ENCODE results near the gene SPRED3.
"Not testable (repeated sequence)": the region's sequence is repeated elsewhere in the genome, so short reads cannot be mapped to it uniquely, and the experiment has no call there.

The SPRED3 gene

DNA sequence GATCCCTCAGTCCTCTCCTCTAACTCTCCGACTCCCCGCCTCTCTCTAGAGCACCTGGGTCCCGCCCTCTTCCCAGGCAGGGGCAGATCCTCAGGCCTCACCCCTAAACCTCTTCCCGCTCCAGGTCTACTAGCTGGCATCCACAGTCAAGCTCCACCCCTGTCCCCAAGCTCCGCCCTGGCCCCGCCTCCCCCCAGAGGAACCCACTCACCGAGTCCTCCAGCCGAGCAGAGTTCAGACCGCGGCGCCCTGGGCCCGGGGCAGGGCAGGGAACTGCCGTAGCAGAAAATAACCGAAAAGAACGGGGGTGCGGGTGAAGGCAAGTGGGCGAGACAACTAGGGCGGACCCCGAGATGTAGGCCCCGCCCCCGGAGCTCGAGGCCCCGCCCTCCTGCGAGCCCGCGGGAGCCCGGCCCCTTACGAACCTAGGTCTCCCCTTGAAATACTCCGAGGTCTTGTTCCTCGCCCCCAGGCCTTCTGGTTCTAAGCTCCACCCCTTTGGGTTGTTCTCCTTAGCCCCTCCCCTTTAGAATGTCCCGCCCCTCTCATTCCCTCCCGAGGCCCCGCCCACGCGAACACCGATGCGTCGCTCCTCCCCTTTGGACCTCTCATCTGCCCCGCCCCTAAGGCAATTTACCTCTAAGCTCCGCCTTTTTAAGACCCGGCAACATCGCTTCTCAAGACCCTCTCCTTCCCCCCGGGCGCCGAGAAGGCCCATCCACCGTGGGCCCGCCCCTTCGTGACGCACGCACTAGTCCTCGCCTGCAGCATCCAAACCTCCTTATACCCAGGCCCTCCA is 748 bp upstream of the SPRED3 start, which contains the start of gene GGN:
TSS of gene GGN (minus strand) at position 485 of the 799 bp plus-strand sequence. CDS start 773 bp downstream, outside the sequence.
- peak; percentile 86 for DNase-seq
- in situ Hi-C loops (cut with MboI; ENCODE audit: low pct_unique_long_range_greater_than_20kb, low sequenced_read_pairs), result no loop called here

DNA sequence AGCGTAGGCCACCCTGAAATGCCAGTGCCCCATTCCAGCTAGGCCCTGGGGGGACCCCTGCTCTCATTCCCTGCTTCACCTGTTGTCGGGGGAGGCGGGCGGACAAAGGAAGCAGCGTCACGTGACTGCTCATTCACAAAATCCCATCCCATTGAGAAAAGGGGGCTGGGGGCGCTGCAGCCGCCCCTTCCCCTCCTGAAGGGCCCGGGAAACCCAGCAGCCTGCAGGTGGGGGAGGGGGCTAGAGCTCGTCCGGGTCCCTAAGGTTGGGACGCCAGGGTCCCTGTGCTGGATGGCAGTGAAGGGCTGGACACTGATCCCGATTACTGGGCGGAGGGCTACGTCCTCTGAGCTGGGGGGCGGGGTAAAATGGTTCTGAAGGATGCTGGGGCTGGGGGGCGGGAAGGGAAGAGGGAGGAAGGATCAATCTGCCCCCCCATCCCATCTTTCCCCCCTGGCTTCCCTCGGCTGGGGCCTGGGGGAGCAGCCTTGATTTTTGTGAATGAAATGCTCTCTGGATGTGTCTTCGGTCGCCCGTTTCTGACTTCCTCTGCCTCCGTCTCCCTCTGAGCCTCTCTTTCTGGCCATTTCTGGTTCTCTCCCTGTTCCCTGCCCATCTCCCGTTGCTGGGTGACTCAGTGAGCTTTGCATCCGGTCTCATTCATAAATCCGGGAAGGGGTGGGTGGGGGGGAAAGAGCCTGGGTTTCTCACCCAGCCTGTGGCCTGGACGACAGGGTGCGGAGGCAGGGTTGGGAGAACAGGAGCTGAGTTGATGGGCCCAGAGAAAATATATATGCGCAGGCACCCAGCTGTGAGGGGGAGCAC is 816 bp downstream of the SPRED3 start:
- DNase-seq, result no peak

DNA sequence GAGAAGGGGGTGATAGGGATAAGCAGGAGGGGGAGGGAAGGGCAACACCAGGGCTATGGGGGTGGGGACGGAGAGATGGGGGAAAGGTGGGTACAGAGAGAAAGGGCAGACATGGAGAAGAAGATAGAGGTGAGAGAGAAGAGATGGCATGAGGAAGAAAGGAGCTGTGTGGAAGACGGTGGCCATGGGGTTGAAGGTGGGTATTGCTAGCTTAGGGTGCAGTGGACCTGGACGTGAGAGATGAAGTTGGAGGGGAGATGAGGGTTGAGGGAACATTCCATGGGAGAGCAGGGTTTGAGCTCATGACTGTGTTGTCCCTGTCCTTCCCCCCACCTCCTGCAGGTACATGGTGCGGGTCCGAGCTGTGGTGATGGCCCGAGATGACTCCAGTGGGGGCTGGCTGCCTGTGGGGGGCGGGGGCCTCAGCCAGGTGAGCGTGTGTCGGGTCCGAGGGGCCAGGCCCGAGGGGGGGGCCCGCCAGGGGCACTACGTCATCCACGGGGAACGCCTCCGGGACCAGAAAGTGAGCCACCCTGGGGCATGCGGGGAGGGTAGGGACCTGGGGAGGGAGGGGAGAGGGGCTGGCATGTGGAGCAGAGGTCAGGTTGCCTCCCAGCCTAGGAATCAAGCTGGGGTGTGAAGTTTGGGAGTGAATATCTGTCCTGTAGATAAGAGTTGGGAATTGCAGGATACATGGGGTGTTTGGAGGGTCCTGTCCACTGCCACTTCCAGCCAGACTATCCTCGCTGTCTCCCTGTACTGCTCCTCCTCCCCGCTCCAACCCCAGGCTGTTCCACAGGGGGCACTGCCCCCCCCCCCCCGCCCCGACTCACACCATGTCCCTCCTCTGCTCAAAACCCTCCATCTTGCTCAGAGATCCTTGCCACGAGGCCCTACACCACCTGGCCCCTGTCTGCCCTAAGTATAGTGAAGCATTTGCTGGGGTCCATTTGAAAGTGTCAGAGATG is 1.7 kb downstream of the SPRED3 start:
- in situ Hi-C loops (cut with MboI; ENCODE audit: low pct_unique_long_range_greater_than_20kb, low sequenced_read_pairs), result no loop called here
- DNase-seq, result no peak

More for the DNA sequence above, 816 bp downstream of the SPRED3 start:
- in situ Hi-C loops (cut with MboI; ENCODE audit: low pct_unique_long_range_greater_than_20kb, low sequenced_read_pairs), result no loop called here

DNA sequence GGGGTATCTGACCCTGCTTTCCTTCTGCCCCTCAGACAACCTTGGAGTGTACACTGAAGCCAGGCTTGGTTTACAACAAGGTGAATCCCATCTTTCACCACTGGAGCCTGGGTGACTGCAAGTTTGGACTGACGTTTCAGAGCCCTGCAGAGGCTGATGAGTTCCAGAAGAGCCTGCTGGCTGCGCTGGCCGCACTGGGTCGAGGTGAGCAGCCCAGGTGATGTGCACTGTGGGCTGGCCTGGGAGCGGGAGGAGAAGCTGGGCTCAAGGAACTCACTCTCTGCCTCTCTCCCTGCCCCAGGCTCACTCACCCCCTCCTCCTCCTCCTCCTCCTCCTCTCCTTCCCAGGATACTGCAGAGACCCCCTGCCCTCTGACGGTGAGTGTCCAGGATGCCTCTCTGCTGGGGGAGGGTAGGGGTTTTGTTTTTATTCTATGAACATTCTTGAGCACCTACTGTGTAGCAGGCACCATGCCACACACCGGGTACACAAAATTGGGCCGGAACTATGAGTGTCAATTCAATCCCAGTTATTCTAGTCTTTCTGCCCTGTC is 3.5 kb downstream of the SPRED3 start:
- DNase-seq, result no peak
- in situ Hi-C loops (cut with MboI; ENCODE audit: low pct_unique_long_range_greater_than_20kb, low sequenced_read_pairs), result no loop called here

DNA sequence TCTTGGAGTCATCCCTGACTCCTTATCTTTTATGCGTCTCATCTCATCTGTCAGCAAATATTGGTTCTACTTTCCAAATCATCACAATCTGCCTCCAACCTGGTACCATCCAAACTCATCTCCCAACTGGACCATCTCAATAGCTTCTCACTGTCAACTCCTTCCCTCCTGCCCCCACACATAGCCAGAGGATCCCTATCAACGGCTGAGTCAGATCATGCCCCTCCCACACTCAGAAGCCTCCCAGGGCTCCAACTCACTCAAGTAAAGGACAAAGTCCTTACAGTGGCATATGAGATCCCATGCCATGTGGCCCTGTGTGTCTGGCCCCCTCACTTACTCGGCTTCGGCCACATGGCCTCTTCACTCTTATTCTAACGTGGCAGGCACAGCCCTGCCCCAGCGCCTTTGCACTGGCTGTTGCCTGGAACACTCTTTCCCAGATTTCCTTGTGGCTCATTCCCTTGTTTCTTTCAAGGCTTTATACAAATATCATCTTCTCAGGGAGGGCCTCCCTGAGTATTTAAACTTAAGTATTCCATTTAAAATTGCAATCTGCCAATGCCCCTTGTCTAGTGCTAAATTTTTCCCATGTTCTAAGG is 4.3 kb downstream of the SPRED3 start:
- in situ Hi-C loops (cut with MboI; ENCODE audit: low pct_unique_long_range_greater_than_20kb, low sequenced_read_pairs), result no loop called here
- DNase-seq, result no peak

DNA sequence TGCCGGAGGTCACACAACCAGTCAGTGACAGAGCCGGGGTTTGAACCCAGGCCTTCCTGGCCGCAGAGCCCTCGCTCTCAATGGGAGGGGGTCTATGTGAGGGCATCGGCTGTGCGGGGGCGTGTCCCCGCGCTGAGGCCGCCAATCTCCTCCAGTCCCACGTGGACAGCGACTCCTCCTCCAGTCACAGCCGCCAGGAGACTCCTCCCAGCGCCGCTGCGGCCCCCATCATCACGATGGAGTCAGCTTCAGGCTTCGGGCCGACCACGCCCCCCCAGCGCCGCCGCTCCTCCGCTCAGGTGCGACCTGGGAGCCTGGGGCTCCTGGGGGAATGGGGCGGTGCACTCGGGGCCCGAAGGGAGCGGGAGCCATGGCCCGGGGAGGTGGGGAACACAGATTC is 6.0 kb downstream of the SPRED3 start:
- in situ Hi-C loops (cut with MboI; ENCODE audit: low pct_unique_long_range_greater_than_20kb, low sequenced_read_pairs), result no loop called here
- DNase-seq, result no peak

DNA sequence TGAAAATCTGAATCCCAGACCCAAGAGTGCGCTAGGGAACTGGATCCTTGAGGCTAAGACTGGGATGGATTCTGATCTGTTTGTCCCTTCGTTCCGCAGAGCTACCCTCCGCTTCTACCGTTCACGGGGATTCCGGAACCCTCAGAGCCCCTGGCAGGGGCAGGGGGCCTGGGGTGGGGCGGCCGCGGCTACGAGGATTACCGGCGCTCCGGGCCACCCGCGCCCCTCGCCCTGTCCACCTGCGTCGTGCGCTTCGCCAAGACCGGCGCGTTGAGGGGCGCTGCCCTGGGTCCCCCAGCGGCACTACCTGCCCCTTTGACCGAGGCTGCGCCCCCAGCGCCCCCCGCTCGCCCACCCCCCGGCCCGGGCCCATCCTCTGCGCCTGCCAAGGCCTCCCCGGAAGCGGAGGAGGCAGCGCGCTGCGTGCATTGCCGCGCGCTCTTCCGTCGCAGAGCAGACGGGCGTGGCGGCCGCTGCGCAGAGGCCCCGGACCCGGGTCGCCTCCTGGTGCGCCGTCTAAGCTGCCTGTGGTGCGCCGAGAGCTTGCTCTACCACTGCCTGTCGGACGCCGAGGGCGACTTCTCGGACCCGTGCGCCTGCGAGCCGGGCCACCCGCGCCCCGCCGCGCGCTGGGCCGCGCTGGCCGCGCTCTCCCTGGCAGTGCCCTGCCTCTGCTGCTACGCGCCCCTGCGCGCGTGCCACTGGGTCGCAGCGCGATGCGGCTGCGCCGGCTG is 7.1 kb downstream of the SPRED3 start:
- in situ Hi-C loops (cut with MboI; ENCODE audit: low pct_unique_long_range_greater_than_20kb, low sequenced_read_pairs), result no loop called here
- no peak for DNase-seq

DNA sequence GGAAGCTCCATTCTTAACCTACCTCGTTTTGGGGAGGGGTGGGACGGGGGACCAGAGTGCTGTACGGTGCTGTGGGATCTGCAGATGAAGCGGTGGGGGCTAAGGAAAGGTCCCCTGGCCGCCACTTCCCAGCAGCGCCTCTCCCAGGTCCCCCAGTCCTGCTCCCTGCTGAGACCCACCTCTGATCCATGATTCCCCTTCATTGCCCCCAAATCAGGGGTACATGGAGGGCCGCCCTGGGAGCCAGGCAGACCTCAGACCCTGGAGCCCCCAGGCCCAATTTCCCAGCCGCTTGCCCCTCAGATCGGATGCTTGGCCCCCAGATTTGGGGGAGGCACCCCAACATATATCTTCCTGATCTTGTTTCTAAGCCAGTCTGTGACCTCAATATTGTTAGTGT is 10.6 kb downstream of the SPRED3 start:
- no peak for DNase-seq
- in situ Hi-C loops (cut with MboI; ENCODE audit: low pct_unique_long_range_greater_than_20kb, low sequenced_read_pairs), result no loop called here

DNA sequence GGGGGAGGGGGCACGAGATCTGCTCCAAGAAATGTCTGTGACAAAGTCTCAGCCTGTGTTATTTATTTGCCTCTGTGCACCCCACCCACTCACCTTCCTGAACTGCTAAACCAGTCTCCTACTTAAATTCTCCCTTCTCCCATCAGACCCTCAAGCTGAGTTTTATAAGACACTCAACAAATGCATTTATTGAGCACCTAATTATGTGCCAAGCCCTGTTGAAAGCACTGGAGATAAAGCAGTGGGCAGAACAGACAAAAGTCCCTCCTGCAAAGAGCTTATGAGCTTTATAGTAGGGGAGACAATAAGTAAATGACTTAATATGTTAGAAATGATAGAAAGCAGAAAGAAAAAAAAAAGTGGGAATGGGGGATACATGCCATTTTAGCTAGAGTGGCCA is 11.0 kb downstream of the SPRED3 start:
- in situ Hi-C loops (cut with MboI; ENCODE audit: low pct_unique_long_range_greater_than_20kb, low sequenced_read_pairs), result no loop called here
- no peak for DNase-seq

DNA sequence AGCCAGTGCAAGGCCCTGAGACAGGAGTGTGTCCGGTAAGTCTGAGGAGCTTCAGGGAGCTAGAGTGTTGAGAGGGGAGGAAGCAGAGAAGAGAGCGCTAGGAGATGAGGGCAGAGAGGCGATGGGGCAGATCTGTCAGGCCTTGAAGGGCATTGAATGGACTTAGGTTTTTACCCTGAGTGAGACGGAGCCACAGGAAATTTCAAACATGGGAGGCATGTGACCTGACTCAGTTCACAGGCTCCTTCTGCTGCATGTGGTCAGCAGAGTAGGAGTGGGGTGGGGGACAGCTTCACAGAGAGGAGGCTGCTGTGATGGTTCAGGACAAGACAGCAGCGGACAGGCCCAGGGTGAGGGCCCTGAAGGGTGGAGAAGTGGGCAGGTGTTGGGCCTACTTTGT is 11.9 kb downstream of the SPRED3 start:
- DNase-seq, result no peak
- in situ Hi-C loops (cut with MboI; ENCODE audit: low pct_unique_long_range_greater_than_20kb, low sequenced_read_pairs), result no loop called here

DNA sequence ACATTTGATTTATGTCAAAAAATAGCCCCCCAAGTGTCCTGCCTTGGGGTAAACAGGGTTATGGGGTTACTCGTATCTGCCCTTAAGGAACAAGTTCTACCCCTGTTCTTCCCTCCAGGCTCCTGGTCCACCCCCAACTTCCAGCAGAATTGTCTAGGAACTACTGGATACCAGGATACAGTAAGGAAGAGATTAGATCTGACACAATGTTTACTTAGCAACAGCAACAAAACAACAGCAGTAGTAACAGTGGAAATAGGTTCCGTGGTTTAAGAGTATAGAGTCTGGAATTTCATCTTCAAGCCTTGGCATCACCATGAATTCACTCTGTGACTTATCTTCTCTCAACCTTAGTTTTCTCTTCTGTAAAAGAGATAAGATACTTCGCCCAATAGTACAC is 12.7 kb downstream of the SPRED3 start:
- in situ Hi-C loops (cut with MboI; ENCODE audit: low pct_unique_long_range_greater_than_20kb, low sequenced_read_pairs), result no loop called here
- no peak for DNase-seq

DNA sequence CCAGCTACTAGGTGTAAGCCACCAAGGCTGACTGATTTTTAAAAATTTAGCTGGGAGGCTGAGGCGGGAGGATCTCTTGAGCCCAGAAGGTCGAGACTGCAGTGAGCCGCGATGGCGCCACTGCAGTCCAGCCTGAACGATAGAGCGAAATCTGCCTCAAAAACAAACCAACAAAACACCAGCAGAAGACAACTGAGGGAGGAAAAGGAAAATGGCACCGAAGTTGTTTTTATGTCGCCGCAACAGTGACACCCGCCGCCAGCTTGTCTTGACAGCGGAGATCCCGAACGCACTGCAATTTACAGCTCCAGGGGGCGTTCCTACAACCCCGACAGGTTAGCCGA is 14.1 kb downstream of the SPRED3 start:
- DNase-seq, result no peak
- in situ Hi-C loops (cut with MboI; ENCODE audit: low pct_unique_long_range_greater_than_20kb, low sequenced_read_pairs), result no loop called here

DNA sequence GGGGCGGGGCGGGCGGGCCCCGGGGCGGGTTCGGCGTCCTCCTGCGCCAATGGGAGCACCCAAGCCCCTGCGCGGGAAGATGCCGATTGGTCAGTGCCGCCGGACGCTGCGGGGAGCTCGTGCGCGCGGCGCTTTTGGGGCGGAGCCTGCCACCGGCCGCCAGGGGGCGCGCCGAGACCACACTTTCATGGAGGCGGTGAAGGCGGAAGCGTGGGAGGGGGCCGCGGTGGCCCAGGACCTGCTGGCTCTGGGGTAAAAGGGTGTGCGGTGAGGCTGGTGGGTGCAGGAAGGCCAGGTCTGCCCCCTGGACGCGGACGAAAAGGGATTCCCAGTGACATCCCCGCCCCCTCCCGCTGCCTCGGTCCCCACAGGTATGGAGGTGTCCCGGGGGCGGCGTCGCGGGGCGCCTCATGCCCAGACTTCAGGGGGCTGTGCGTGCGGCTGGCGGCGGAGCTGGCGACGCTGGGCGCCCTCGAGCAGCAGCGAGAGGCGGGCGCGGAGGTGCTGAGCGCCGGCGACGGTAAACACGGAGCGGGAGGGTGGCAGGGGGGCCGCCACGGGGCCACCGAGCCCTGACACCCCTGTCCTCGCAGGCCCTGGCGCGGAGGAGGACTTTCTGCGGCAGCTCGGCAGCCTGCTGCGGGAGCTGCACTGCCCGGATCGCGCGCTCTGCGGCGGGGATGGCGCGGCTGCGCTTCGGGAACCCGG is 14.6 kb downstream of the SPRED3 start, which contains the start of gene FAM98C:
TSS of gene FAM98C (plus strand) at position 127 of the 708 bp plus-strand sequence. CDS start at position 188, 61 bp downstream.
- DNase-seq, result peak; percentile 99
- in situ Hi-C loops (cut with MboI; ENCODE audit: low pct_unique_long_range_greater_than_20kb, low sequenced_read_pairs), result no loop called here

DNA sequence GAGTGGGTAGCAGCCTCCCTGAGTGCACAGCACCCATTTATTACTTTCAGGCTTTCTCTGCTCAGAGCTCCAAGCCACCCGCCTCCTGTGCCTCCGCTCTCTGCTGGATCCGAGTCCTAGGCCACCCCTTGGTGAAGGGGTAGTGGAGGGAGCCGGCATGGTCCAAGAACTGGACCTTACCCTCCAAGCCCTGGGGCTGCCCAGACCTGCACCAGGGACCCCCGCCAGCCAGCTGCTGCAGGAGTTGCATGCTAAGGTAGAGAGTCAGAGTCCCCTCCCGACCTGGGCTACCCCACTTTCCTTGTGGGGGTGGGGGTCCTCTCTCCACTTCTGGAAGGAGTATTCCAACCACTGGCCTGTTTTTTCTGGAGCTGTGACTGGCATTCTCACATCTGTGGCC is 16.4 kb downstream of the SPRED3 start:
- in situ Hi-C loops (cut with MboI; ENCODE audit: low pct_unique_long_range_greater_than_20kb, low sequenced_read_pairs), result no loop called here
- DNase-seq, result no peak

DNA sequence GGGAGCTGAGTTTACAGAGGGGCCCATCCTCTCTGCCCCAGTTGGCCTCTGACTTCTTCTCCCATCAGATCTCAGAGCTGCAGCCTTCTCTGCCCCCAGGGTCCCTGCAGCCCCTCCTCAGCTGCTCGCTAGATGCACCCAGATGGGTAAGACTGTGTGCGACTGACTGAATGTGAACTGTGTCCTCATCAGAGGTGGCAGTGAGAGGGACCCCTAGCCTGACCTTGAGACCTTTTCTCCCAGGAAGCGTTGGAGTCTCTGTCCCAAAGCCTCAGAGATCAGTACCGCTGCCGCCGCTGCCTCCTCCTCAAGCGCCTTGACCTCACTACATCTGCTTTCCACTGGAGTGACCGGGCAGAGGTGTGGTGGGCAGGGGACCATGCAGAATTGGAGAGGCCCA is 16.8 kb downstream of the SPRED3 start:
- in situ Hi-C loops (cut with MboI; ENCODE audit: low pct_unique_long_range_greater_than_20kb, low sequenced_read_pairs), result no loop called here

DNA sequence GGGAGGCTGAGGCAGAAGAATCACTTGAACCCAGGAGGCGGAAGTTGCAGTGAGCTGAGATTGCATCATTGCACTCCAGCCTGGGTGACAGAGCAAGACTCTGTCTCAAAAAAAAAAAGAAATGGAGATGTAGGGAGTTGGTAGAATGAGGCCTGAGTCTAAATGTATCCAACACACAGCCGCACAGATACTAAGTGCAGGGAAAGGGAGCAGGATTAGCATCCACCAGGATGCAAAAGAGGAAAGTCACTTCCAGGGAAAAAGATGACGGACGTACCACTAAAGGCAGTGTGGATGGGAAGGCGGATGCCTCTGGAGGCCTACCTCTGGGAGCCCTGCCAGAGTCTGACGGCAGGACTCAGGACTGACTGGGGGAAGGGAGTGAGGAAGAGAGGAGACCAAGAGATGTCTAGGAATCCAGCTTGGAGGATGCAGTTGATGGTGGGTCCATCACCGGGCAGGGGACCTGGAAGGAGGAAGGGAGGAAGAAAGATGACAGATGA is 21.2 kb downstream of the SPRED3 start:
- in situ Hi-C loops (cut with MboI; ENCODE audit: low pct_unique_long_range_greater_than_20kb, low sequenced_read_pairs), result no loop called here
- no peak for DNase-seq

More for the DNA sequence above, 16.8 kb downstream of the SPRED3 start:
- DNase-seq, result no peak

DNA sequence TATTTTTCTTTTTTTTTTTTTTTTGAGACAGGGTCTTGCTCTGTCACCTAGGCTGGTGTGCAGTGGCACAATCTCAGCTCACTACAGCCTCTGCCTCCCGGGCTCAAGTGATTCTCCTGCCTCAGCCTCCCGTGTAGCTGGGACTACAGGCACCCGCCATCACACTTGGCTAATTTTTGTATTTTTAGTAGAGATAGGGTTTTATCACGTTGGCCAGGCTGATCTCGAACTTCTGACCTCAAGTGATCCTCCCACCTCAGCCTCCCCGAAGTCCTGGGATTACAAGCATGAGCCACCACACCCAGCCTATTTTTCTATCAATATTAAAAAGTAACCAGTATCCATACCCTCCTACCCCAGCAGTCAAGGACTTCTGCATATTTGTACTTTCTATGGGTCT is 21.9 kb downstream of the SPRED3 start:
- in situ Hi-C loops (cut with MboI; ENCODE audit: low pct_unique_long_range_greater_than_20kb, low sequenced_read_pairs); DNase-seq: not testable (repeated sequence)
